GOT3 (cell line): ENCODE measurements around the gene PARP6.
"Not testable (repeated sequence)": the region's sequence is repeated elsewhere in the genome, so short reads cannot be mapped to it uniquely, and the experiment has no call there.

Source experiments
- DNase-seq: peaks from one replicate; lab custom pipeline; 2025; ENCODE audit warnings: mixed read lengths; lab: John Stamatoyannopoulos, UW

The PARP6 gene

DNA sequence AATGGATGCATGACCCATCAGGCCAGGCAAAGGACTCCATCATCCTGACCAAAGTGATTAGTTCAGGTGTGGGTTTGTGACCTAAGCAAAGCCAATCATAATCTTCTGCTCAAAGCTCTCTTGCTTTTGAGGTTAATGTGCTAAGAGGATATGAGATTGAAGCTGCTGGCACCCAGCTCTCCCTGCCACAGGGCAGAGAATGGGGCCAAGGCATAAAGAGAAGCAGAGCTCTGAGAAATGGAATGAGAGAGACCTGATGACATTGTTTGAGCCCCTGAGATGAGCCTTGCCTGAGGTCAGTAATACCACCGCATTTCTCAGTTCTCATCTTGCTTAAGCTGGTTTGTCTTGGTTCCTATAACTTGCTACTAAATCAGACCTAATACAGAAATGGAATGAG is 6.4 kb upstream of the PARP6 start:
- DNase-seq, result no peak

- no peak for DNase-seq
Observed at GRCh38 chr15:72276326-72276700, 4.0 kb upstream of the PARP6 start.

- not testable (repeated sequence) for DNase-seq
Observed at GRCh38 chr15:72275635-72276325, 3.4 kb upstream of the PARP6 start.

DNA sequence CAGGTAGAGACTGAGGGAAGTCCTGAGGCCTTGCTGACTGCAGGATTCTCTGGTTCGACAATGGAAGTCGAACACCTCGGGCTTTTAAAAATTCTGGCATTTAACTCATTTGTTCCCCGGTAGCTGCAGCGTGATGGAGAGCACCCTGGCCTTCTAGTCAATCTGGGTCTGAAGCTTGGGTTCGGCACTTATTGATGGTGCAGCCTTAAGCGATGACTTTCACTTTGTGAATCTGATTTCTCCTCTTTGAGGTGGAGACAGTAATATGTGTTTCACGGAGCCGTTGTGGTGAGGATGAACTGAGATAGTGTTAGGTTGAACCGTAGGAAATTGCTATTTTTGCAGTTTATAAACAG is 621 bp upstream of the PARP6 start:
- DNase-seq, result no peak

GRCh38 chr15:72271895-72272212 is 500 bp downstream of the PARP6 start:
- DNase-seq, result no peak

- DNase-seq, result no peak
Observed at GRCh38 chr15:72271221-72271620, 1.1 kb downstream of the PARP6 start.

- no peak for DNase-seq
Observed at GRCh38 chr15:72269739-72270138, 2.6 kb downstream of the PARP6 start.

GRCh38 chr15:72265031-72265430 is 7.3 kb downstream of the PARP6 start:
- DNase-seq, result no peak

DNA sequence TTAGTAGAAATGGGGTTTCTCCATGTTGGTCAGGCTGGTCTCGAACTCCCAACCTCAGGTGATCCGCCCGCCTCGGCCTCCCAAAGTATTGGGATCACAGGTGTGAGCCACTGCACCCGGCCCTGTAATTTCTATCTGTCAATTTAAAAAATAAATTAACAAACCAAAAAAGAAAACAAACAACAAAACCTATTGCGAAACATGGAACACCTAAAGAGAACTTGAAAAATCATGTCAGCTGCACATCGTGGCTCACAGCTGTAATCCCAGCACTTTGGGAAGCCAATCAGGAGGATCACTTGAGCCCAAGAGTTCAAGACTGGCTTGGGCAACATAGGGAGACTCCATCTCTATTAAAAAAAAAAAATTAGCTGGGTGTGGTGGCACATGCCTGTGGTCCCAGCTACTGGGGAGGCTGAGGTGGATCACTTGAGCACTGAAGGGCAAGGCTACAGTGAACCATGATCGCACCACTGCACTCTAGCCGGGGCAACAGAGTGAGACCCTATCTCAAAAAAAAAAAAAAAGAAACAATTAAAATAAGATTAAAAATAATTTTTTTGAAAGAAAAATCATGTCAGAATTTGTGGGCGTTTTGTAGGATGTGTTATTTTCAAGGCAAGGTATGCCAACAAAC is 19.6 kb downstream of the PARP6 start:
- no peak for DNase-seq

GRCh38 chr15:72249142-72249810 is 23.1 kb downstream of the PARP6 start:
- no peak for DNase-seq

DNA sequence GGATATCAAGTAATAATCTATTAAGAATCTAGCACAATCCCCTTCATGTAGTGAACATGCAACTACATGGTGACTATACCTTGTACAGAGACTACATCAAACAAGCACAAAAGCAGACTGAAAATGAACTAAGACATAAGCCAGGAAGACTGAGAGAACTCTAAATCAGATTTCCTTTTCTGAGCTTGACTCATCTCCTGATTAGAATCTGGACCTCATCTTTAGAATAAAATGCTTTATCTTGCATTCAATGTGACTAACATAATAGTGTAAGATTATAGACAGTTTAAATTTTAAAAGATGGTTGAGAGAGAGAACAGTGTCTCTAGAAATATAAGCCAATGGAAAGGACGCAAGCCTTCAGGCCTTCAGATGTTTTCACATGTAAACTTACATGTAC is 23.8 kb downstream of the PARP6 start:
- DNase-seq, result no peak

DNA sequence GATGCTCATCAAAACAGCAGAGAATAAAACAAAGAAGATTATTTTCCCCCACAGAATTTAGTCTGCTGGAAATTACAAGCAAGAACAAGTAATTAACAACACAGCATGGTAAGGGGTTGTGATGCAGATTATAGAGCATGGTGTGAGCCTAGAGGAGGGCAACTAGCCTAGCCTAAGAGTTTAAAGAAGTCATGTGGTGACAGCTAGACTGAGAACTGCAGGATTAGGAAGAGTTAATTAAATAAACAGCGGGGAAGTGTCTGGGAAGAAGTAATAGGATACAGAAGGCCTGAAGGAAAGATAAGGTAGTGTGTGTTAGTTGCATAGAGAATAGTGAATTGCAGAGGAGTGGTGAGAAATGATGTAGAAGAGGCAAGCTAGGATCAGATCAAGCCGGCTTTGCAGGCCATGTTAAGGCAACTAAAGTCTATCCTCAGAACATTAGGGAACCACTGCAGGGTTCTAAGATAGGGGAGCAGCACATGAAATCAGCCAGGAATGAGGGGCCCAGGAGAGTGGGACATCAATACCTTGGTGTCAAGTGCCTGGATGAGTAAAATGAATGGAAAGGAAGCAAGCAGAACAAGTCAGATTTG is 29.5 kb downstream of the PARP6 start:
- DNase-seq, result no peak

DNA sequence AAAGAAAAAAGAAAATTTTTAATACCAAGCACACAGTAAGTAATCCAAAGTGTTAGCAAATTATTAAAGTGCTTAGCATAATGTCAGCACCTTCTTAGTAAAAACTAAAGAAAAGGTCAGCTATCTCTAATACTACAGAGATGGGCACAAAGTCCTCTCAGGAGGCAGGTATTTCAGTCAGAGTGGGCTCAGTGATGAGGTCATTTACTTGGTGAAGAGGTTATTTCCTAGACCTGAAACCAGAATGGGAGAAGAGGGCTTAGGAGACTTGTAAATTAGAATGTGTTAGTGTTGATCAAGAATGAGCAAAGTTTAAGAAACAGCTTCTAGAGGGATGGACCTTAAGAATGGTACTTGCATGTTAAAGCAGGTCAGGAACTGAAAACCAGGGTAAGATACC is 32.7 kb downstream of the PARP6 start:
- DNase-seq, result no peak

- no peak for DNase-seq
Observed at GRCh38 chr15:72238586-72238985, 33.8 kb downstream of the PARP6 start.

DNA sequence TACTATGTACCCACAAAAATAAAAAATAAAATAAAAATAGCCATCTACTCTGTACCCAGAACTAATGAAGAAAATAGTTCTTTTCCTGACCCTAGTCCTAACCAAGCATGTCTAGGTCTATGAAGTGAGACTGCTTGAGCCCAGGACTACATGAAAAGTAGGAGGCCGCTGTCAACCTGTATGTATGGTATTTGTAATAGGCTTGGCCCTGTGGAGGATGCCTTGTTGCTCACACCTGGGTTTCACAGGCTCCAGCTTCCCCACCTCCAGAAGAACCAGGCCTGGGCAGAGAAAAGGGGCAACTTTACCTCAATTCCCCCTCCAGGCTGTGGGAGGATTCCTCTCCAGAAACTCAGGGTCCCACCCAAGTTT is 34.5 kb downstream of the PARP6 start:
- no peak for DNase-seq

DNA sequence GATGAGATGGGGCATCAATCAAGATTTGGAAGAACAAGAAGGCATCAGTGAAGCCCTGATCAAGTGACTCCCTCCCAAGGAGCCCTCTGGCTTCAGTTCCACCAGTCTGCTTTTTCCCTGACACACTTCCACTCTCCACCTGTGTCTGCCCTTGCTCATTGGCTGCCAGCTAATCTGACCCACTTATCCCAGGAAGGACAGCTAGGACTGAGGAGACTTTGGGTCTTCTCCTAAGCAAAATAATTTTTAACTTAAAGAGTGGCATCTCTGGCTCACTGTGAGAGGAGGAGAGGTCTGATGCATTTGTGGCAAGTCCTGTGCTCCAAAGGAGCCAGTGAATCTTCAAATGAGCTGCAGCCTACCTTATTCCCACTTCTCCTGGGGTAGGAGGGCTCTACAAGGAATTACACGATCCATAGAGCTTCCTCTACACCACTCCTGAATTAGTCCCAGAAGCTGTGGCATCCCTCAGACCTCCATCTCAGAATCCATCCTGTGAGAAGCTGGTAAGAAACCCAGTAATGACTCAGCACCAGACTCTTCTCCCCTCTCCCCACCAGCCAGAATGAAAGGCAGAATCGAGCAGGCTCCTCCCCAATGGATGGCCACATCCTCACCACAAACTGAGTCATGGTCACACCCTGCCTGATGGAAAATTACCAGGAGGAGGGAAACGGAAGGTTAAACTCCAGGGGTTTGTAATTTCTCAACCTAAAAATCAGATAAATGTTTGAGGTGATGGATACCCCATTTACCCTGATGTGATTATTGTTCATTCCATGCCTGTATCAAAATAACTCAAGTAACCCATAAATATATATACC is 35.1 kb downstream of the PARP6 start:
- DNase-seq, result peak; percentile 35

GRCh38 chr15:72236381-72237003 is 35.9 kb downstream of the PARP6 start:
- DNase-seq, result no peak

DNA sequence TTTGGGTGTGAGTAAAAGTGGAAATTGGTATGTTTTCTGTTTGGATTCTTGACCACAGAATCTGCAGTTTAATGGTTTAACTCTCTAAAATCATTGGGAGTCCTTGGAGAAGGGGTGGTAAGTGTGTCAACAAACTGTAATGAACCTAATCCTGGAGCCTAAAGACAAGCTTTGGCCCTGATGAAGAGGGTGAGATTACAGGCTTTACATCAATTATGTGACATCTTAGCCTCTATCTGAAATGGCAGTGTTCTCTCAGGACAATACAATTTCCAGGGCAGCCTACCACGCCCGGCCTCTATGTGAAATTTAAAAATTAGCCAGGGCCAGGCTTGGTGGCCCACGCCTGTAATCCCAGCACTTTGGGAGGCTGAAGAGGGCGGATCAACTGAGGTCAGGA is 37.1 kb downstream of the PARP6 start:
- no peak for DNase-seq

- DNase-seq, result no peak
Observed at GRCh38 chr15:72233769-72234168, 38.6 kb downstream of the PARP6 start.

- no peak for DNase-seq
Observed at GRCh38 chr15:72231833-72232478, 40.4 kb downstream of the PARP6 start.

GRCh38 chr15:72231066-72231832 is 41.1 kb downstream of the PARP6 start, which contains the start of gene PKM:
PKM (minus strand) TSS chr15:72231190; CDS start chr15:72219097, 12,093 bp downstream.
- DNase-seq, result peak; percentile 92
